ENCODE data around the gene MYH8. TPM values are rescaled to one million over a fixed set of nuclear protein-coding genes. Genes with fewer than 3 reads are reported as not detected.

Gene MYH8
- total and polyA plus RNA-seq, 9 of the 15 experiments (the other 6 are each of a cell fraction or from before 2014, with no cell fraction given) = 0.01 to 0.05 (median 0.03) TPM; not detected in 6

DNA sequence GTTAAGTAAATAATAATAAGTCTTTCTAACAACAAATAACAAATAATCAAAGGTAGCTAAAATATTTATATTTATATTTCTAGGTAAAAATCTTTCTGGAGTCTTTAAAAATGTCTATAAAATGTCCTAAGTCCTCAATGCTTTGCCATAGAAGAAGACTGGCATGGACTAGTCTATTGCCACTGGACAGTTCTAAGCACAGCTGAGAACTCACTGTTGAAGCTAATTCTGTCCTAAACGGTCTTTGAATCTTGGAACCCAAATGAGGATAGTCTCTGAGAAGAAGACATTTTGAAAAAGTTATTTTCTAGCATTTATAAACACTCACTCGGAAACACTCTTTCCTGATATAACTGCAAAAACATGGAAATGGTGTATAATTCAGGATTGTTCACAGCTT, 539 bp downstream of the MYH8 start (continued):
- TF ChIP-seq ZNF274 (IDR thresholded peaks at IDR 0.05; ENCODE audit: borderline replicate concordance, low read depth, low read length) (no peak), RBBP5 (IDR thresholded peaks at IDR 0.05; ENCODE audit: borderline replicate concordance, insufficient read depth, low read length, poor library complexity, severe bottlenecking) (no peak), KDM4B (IDR thresholded peaks at IDR 0.05; ENCODE audit: borderline replicate concordance in 2 of 2, low read depth in 1 of 2) (no peak), SRF (CRISPR knock-in tag; IDR thresholded peaks at IDR 0.05) (no peak), GABPA (tag; conservative IDR thresholded peaks at IDR 0.05; ENCODE audit: low read depth) (no peak), SP2 (IDR thresholded peaks at IDR 0.05; ENCODE audit: extremely low read depth, low read depth, low read length, poor library complexity, severe bottlenecking) (no peak)

DNA sequence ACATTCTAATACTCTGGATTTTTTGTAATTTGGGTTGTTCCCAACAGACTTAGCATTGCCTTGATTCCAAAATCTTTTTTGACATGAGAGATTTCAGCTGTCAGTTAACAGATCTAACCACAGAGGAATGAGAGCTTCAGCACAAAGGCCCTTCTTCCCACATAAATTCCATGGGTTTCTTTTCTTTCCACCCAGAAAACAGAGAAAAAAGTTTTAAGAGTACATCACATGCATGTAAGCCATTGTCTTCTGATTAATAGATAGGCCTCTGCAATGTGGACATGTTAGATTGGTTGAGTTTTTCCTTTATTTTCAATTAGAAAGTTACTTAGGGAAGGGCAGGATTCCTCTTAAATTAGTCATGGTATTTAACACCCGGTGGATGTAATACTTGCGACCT, 939 bp downstream of the MYH8 start:
- FAIRE-seq (no peak), DNase-seq (ENCODE audit: extremely low read depth in 1 of 4, low spot score in 3 of 4) (no peak), ATAC-seq (no peak)
- no peak overlapping the region for H3K4me3 ChIP-seq
- POLR2A ChIA-PET = no interaction called here
- H3K9me3 ChIP-seq (replicated peaks; ENCODE audit: control insufficient read depth, insufficient read depth, low read depth, low read length) = no peaks in the 10 kb centered on the region
- no peaks in the 10 kb centered on the region for H3K27me3 ChIP-seq (ENCODE audit: control insufficient read depth in 2 of 2, insufficient read depth in 2 of 2, low read length in 2 of 2)
- H3K36me3 ChIP-seq (ENCODE audit: control insufficient read depth, insufficient read depth, low read length) = no peaks in the 10 kb centered on the region
- no peak overlapping the region for H3K9ac ChIP-seq (ENCODE audit: insufficient read depth in 1 of 2, low read depth in 2 of 2, low read length in 2 of 2)
- no peaks in the 10 kb centered on the region for H3K9me1 ChIP-seq (ENCODE audit: control insufficient read depth, insufficient read depth, low read length)
- no peaks in the 10 kb centered on the region for H3K4me1 ChIP-seq (replicated peaks in 1 of 2; ENCODE audit: control insufficient read depth in 2 of 2, insufficient read depth in 2 of 2, low read length in 2 of 2)
- H3K27ac ChIP-seq (ENCODE audit: extremely low read depth, low read depth, low read length) = no peak overlapping the region
- H3K4me2 ChIP-seq (ENCODE audit: insufficient read depth, low read length) = no peak overlapping the region
- 0% methylated on average over 2 of the region's 2 CpGs for WGBS (ENCODE audit: insufficient coverage, low coverage, missing lambda C conversion rate)
- intact Hi-C loops (cut with micrococcal nuclease) (no loop called here), in situ Hi-C loops (cut with MboI) (no loop called here)
- H4K20me1 ChIP-seq (replicated peaks; ENCODE audit: control insufficient read depth, insufficient read depth, low read length) = no peaks in the 10 kb centered on the region
- no peaks in the 10 kb centered on the region for H3K79me2 ChIP-seq (ENCODE audit: control insufficient read depth, insufficient read depth, low read length)
- CTCF ChIA-PET (ENCODE audit: low intra/inter-chr PET ratio) = no interaction called here
- no TSS peak for BruUV-seq (replicated peaks)
- H2AFZ ChIP-seq (ENCODE audit: low read depth, low read length) = no peak overlapping the region
- TF ChIP-seq, protein P1, sequence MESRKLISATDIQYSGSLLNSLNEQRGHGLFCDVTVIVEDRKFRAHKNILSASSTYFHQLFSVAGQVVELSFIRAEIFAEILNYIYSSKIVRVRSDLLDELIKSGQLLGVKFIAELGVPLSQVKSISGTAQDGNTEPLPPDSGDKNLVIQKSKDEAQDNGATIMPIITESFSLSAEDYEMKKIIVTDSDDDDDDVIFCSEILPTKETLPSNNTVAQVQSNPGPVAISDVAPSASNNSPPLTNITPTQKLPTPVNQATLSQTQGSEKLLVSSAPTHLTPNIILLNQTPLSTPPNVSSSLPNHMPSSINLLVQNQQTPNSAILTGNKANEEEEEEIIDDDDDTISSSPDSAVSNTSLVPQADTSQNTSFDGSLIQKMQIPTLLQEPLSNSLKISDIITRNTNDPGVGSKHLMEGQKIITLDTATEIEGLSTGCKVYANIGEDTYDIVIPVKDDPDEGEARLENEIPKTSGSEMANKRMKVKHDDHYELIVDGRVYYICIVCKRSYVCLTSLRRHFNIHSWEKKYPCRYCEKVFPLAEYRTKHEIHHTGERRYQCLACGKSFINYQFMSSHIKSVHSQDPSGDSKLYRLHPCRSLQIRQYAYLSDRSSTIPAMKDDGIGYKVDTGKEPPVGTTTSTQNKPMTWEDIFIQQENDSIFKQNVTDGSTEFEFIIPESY (CRISPR knock-in tag; IDR thresholded peaks at IDR 0.05) = no peak
- TF ChIP-seq ZNF3 (CRISPR knock-in tag; IDR thresholded peaks at IDR 0.05) (no peak), TCF3 (CRISPR knock-in tag; IDR thresholded peaks at IDR 0.05) (no peak), SMARCC2 (IDR thresholded peaks at IDR 0.05; ENCODE audit: low read depth) (no peak), PML (IDR thresholded peaks at IDR 0.05; ENCODE audit: low read length) (no peak), ZC3H8 (IDR thresholded peaks at IDR 0.05) (no peak), MAZ (CRISPR knock-in tag; conservative IDR thresholded peaks at IDR 0.05 in 1 of 2, IDR thresholded peaks at IDR 0.05 in 1 of 2) (no peak), ZNF146 (CRISPR knock-in tag; IDR thresholded peaks at IDR 0.05; ENCODE audit: unreplicated experiment) (no peak), ZNF224 (CRISPR knock-in tag; IDR thresholded peaks at IDR 0.05) (no peak)
- TF ChIP-seq, protein P2, sequence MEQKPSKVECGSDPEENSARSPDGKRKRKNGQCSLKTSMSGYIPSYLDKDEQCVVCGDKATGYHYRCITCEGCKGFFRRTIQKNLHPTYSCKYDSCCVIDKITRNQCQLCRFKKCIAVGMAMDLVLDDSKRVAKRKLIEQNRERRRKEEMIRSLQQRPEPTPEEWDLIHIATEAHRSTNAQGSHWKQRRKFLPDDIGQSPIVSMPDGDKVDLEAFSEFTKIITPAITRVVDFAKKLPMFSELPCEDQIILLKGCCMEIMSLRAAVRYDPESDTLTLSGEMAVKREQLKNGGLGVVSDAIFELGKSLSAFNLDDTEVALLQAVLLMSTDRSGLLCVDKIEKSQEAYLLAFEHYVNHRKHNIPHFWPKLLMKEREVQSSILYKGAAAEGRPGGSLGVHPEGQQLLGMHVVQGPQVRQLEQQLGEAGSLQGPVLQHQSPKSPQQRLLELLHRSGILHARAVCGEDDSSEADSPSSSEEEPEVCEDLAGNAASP (IDR thresholded peaks at IDR 0.05) = no peak
- TF ChIP-seq, protein P3, sequence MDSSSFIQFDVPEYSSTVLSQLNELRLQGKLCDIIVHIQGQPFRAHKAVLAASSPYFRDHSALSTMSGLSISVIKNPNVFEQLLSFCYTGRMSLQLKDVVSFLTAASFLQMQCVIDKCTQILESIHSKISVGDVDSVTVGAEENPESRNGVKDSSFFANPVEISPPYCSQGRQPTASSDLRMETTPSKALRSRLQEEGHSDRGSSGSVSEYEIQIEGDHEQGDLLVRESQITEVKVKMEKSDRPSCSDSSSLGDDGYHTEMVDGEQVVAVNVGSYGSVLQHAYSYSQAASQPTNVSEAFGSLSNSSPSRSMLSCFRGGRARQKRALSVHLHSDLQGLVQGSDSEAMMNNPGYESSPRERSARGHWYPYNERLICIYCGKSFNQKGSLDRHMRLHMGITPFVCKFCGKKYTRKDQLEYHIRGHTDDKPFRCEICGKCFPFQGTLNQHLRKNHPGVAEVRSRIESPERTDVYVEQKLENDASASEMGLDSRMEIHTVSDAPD (CRISPR knock-in tag; IDR thresholded peaks at IDR 0.05) = no peak

Data from K562 (cell line).